ENCODE data around the gene ANG. TPM values are rescaled to one million over a fixed set of nuclear protein-coding genes. Genes with fewer than 3 reads are reported as not detected.
A peak's percentile ranks its signal among the peaks of the same experiment; 100 is the strongest.

Gene ANG
- total RNA-seq, 1 experiment from 2014 or later = 3.2 TPM

- no peaks in the 10 kb centered on the region for H3K4me1 ChIP-seq (ENCODE audit: insufficient read depth, low read length)
- Mint-ChIP-seq H3K27ac (no peak overlapping the region; a peak in 1 of 7 replicates), H3K27me3 (ENCODE audit: low read depth) (peaks cover 3% of the 10 kb centered on the region), H3K4me1 (peaks cover 16% of the 10 kb centered on the region in 2 experiments), H3K36me3 (ENCODE audit: insufficient read depth in 1 of 3, low read depth in 3 of 3) (no peaks in the 10 kb centered on the region), H3K9me3 (no peaks in the 10 kb centered on the region), H3K4me3 (no peak overlapping the region)
- H2BK20ac ChIP-seq (ENCODE audit: low read depth, low read length, poor library complexity, severe bottlenecking) = no peak overlapping the region
- H3K4me2 ChIP-seq (ENCODE audit: insufficient read depth, insufficient read length, low read length) = peak overlapping the region; percentile 97
- no CpG with 5 or more reads among the region's 11 CpGs for WGBS (ENCODE audit: extremely low coverage, insufficient read length, low lambda C conversion rate)
- DNase-seq = no peak
- no peak overlapping the region for H4K8ac ChIP-seq (replicated peaks; ENCODE audit: insufficient read length, low read depth, low read length)
- H2BK5ac ChIP-seq (ENCODE audit: insufficient read length, low read length) = no peak overlapping the region
- H3K79me1 ChIP-seq (ENCODE audit: insufficient read depth, low read depth, low read length, poor library complexity, severe bottlenecking) = no peaks in the 10 kb centered on the region
- peak overlapping the region; percentile 71 for H3K18ac ChIP-seq (ENCODE audit: insufficient read length, low read depth, low read length)
- H4K91ac ChIP-seq (ENCODE audit: insufficient read length, low read depth, low read length) = no peak overlapping the region
- no peaks in the 10 kb centered on the region for H4K20me1 ChIP-seq (ENCODE audit: control insufficient read depth, insufficient read depth, insufficient read length)
- H2BK15ac ChIP-seq (ENCODE audit: low read depth, low read length) = no peak overlapping the region
- no peak for TF ChIP-seq CTCF (conservative IDR thresholded peaks at IDR 0.05)
- H2AK5ac ChIP-seq (ENCODE audit: insufficient read length, low read length) = no peak overlapping the region
- H3T11ph ChIP-seq (ENCODE audit: low read length) = no peak overlapping the region
- H2BK12ac ChIP-seq (ENCODE audit: insufficient read length, low read depth, low read length) = no peak overlapping the region
- no peaks in the 10 kb centered on the region for H3K27me3 ChIP-seq (ENCODE audit: insufficient read depth, low read length)
- no peak overlapping the region for H4K5ac ChIP-seq (ENCODE audit: insufficient read length, low read depth, low read length)
- H3K23ac ChIP-seq (ENCODE audit: insufficient read length, low read depth, low read length) = no peak overlapping the region
- H3K23me2 ChIP-seq (ENCODE audit: insufficient read length, low read depth, low read length, poor library complexity, severe bottlenecking) = peaks cover 23% of the 10 kb centered on the region
- H3K4ac ChIP-seq (ENCODE audit: low read depth, low read length) = no peak overlapping the region
- H3K79me2 ChIP-seq (ENCODE audit: insufficient read depth, low read length) = no peaks in the 10 kb centered on the region
- peak overlapping the region; percentile 30 for H3K27ac ChIP-seq (ENCODE audit: insufficient read length, low read depth, low read length)
- peak overlapping the region; percentile 73 for H3K9ac ChIP-seq (ENCODE audit: extremely low read depth, insufficient read length, low read length)
- H3K56ac ChIP-seq (ENCODE audit: insufficient read length, low read depth, low read length) = no peak overlapping the region
- no peaks in the 10 kb centered on the region for H3K9me3 ChIP-seq (ENCODE audit: control insufficient read depth, low read depth, low read length)
- H3K14ac ChIP-seq (ENCODE audit: insufficient read depth, low read length) = peak overlapping the region; percentile 74; the same call in 1 of the 2 replicates
- H2BK120ac ChIP-seq (ENCODE audit: low read depth, low read length, poor library complexity, severe bottlenecking) = no peak overlapping the region
- H2AFZ ChIP-seq (ENCODE audit: low read length) = no peak overlapping the region
Observed at GRCh38 chr14:20682127-20682434, 6.5 kb upstream of the ANG start.

Data from H9 (cell line).